Sigmoid colon (tissue), 7 donors: ENCODE data around the gene CHPF. TPM values are rescaled to one million over a fixed set of nuclear protein-coding genes. Genes with fewer than 3 reads are reported as not detected.

Experiments used
- DNase-seq: peaks from one replicate; pipeline ENCODE4 v3.0.0-alpha.2; 2019
- H3K27ac ChIP-seq, 4 donors: fragments of 200-600 bp; sonication (generic); one replicate each; pipeline ENCODE4 v1.5.1; 2016 to 2019; ENCODE audit warnings: mild to moderate bottlenecking in 1 of 4
- H3K27me3 ChIP-seq, 3 donors: fragments of 200-600 bp; sonication (generic); one replicate each; pipeline ENCODE4 v1.5.1; 2019; ENCODE audit warnings: mild to moderate bottlenecking in 1 of 3
- H3K36me3 ChIP-seq, 4 donors: fragments of 200-600 bp; sonication (generic); one replicate each; pipeline ENCODE4 v1.5.1; 2016 to 2019
- H3K4me1 ChIP-seq, 4 donors: fragments of 200-600 bp; sonication (generic); one replicate each; pipeline ENCODE4 v1.5.1; 2017 to 2019
- H3K4me3 ChIP-seq, 4 donors: fragments of 200-600 bp; sonication (generic); one replicate each; pipeline ENCODE4 v1.5.1; 2017 to 2019; ENCODE audit warnings: mild to moderate bottlenecking in 2 of 4, moderate library complexity in 1 of 4
- H3K9me3 ChIP-seq, 4 donors: fragments of 200-600 bp in 3 of 4; sonication (generic) in 3 of 4; one replicate each; pipeline versions ENCODE4 v1.5.1 to v1.6.1; 2013 to 2019
- EP300 ChIP-seq, 4 donors: sonication (generic); formaldehyde crosslinking; IDR thresholded peaks; one replicate each; pipeline ENCODE4 v1.6.1; 2017; ENCODE audit warnings: antibody characterized with exemption in 4 of 4
- POLR2A ChIP-seq, 2 donors: fragments of 450-650 bp; IDR thresholded peaks; one replicate each; pipeline ENCODE4 v1.6.1; 2016; ENCODE audit warnings: antibody characterized with exemption in 2 of 2, mild to moderate bottlenecking in 2 of 2, moderate library complexity in 2 of 2
- POLR2AphosphoS5 ChIP-seq, 4 donors: sonication (generic); formaldehyde crosslinking; IDR thresholded peaks; one replicate each; pipeline ENCODE4 v1.6.1; 2017; ENCODE audit warnings: antibody characterized with exemption in 4 of 4
- WGBS, 2 donors: extraction: QIAGEN DNeasy Blood & Tissue Kit; methylation state at CpG; one replicate each; pipeline ENCODE4 v1.1.7; 2013; 5-methylcytosine and 5-hydroxymethylcytosine counted together
- intact Hi-C: fragments of 100-400 bp; cut with DNase I; formaldehyde crosslinking; loops from one replicate; pipeline ENCODE4 v1.15.1; 2023
- polyA plus RNA-seq, 3 donors: library from polyadenylated mRNA; stranded (reverse); fragments of 200-250 nt; gene quantifications; one replicate each; pipeline ENCODE4 v1.2.3, GENCODE V29; 2013
- total RNA-seq, 4 donors: library from RNA; depleted of rRNA; stranded (reverse); fragments of >200 nt; gene quantifications; one replicate each; pipeline ENCODE4 v1.1.0, GENCODE V29; 2016
- TF ChIP-seq, protein P1 (sequence below), 4 experiments: fragments of 450-650 bp in 3 of 4; fragments of 200-600 bp in 1 of 4; IDR thresholded peaks; one replicate each; pipeline ENCODE4 v1.5.1; 2016 to 2019; ENCODE audit warnings: antibody characterized with exemption in 4 of 4, mild to moderate bottlenecking in 3 of 4, moderate library complexity in 2 of 4
- donor health status: healthy with polysubstance abuse.
- donor health status: Bipolar disorder and iron deficiency.
- donor health status: healthy.

The CHPF gene
- total and polyA plus RNA-seq, 7 donors, result 5.5 to 39.1 (median 21.3) TPM

- H3K9me3 ChIP-seq, result no peaks in the 10 kb centered on the region
- WGBS, 2 donors, result 93 to 94% methylated on average over 20 of the region's 20 CpGs
- no peak for TF ChIP-seq POLR2AphosphoS5 (IDR thresholded peaks at IDR 0.05)
- TF ChIP-seq, protein P1, sequence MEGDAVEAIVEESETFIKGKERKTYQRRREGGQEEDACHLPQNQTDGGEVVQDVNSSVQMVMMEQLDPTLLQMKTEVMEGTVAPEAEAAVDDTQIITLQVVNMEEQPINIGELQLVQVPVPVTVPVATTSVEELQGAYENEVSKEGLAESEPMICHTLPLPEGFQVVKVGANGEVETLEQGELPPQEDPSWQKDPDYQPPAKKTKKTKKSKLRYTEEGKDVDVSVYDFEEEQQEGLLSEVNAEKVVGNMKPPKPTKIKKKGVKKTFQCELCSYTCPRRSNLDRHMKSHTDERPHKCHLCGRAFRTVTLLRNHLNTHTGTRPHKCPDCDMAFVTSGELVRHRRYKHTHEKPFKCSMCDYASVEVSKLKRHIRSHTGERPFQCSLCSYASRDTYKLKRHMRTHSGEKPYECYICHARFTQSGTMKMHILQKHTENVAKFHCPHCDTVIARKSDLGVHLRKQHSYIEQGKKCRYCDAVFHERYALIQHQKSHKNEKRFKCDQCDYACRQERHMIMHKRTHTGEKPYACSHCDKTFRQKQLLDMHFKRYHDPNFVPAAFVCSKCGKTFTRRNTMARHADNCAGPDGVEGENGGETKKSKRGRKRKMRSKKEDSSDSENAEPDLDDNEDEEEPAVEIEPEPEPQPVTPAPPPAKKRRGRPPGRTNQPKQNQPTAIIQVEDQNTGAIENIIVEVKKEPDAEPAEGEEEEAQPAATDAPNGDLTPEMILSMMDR (IDR thresholded peaks at IDR 0.05), result no peak
- no peak for TF ChIP-seq POLR2A (IDR thresholded peaks at IDR 0.05)
- no peak for TF ChIP-seq EP300 (IDR thresholded peaks at IDR 0.05)
- H3K27ac ChIP-seq, result no peak overlapping the region
- DNase-seq, result no peak
- peaks cover 0 to 52% (median 4%) of the 10 kb centered on the region in 4 donors for H3K36me3 ChIP-seq
- peaks cover 0 to 5% (median 0%) of the 10 kb centered on the region in 4 donors for H3K4me1 ChIP-seq
- intact Hi-C loops, result no loop called here
- H3K27me3 ChIP-seq, result no peaks in the 10 kb centered on the region
- no peak overlapping the region for H3K4me3 ChIP-seq
Measured at GRCh38 chr2:219559156-219559915, 15.7 kb upstream of the CHPF start.

- TF ChIP-seq POLR2A (IDR thresholded peaks at IDR 0.05), result no peak
- TF ChIP-seq EP300 (IDR thresholded peaks at IDR 0.05), result no peak
- no peak for TF ChIP-seq POLR2AphosphoS5 (IDR thresholded peaks at IDR 0.05)
- TF ChIP-seq, protein P1 (IDR thresholded peaks at IDR 0.05), result no peak
- Histone ChIP-seq H3K27ac (no peak overlapping the region), H3K9me3 (no peaks in the 10 kb centered on the region), H3K4me1 (peaks cover 0 to 7% (median 5%) of the 10 kb centered on the region in 4 donors), H3K36me3 (peaks cover 0 to 40% (median 2%) of the 10 kb centered on the region in 4 donors), H3K27me3 (peaks cover 0 to under 1% (median 0%) of the 10 kb centered on the region in 3 donors), H3K4me3 (no peak overlapping the region)
- intact Hi-C loops, result no loop called here
- no peak for DNase-seq
- WGBS, 2 donors, result 92 to 94% methylated on average over 25 of the region's 25 CpGs
Measured at GRCh38 chr2:219557791-219558785, 14.5 kb upstream of the CHPF start.

DNA sequence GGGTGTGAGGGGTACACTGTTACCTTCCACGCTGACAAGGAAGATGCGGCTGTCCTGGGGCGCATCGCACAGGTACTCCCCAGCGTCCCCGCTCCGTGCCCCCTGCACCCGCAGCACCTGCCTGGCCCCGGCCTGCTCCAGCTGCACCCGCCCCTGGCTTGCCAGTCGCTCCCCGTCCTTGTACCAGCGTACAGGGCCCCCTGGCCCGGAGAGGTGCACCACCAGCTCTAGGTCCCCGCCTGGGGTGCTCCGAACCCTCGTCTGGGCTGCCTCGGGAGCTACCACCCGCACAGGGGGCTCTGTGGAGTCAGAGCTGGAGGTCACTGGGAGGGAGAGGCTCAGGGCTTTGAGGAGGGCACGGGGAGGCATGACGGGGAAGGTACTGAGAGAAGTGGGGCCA lies 13.7 kb upstream of the CHPF start:
- H3K27me3 ChIP-seq, result peaks cover 0 to 4% (median 0%) of the 10 kb centered on the region in 3 donors
- DNase-seq, result no peak
- H3K4me1 ChIP-seq, result peaks cover 0 to 15% (median 11%) of the 10 kb centered on the region in 4 donors
- no peak overlapping the region for H3K4me3 ChIP-seq
- H3K36me3 ChIP-seq, result peaks cover 0 to 32% (median 2%) of the 10 kb centered on the region in 4 donors
- WGBS, 2 donors, result 91 to 92% methylated on average over 21 of the region's 21 CpGs
- intact Hi-C loops, result no loop called here
- H3K27ac ChIP-seq, result no peak overlapping the region
- H3K9me3 ChIP-seq, result no peaks in the 10 kb centered on the region
- TF ChIP-seq, protein P1 (IDR thresholded peaks at IDR 0.05), result no peak
- TF ChIP-seq POLR2A (IDR thresholded peaks at IDR 0.05) (no peak), EP300 (IDR thresholded peaks at IDR 0.05) (no peak), POLR2AphosphoS5 (IDR thresholded peaks at IDR 0.05) (no peak)

DNA sequence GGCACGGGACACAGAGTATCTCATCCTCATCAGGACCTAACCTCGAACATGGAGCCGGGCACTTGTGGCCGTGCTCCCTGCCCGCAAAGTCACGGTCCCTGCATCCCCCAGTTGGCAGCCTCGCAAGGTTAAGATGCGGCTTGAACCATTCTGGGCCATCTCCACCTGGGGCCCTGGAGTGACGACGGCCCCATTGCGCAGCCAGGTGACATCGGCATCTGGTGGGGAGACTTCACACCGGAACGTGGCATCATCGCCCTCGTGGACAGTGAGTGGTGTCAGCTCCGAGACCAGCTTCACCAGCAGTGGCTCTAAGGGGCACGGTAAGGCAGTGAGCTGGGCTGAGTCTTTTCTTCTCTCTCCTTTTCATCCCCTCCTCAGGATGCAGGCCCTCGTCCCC lies 12.8 kb upstream of the CHPF start:
- WGBS, 2 donors, result 92 to 93% methylated on average over 19 of the region's 19 CpGs
- DNase-seq, result no peak
- intact Hi-C loops, result no loop called here
- H3K4me3 ChIP-seq, result no peak overlapping the region
- peaks cover 0 to 13% (median 0%) of the 10 kb centered on the region in 3 donors for H3K27me3 ChIP-seq
- H3K36me3 ChIP-seq, result peaks cover 0 to 24% (median 0%) of the 10 kb centered on the region in 4 donors
- H3K4me1 ChIP-seq, result peaks cover 0 to 24% (median 20%) of the 10 kb centered on the region in 4 donors
- TF ChIP-seq POLR2A (IDR thresholded peaks at IDR 0.05) (no peak), POLR2AphosphoS5 (IDR thresholded peaks at IDR 0.05) (no peak), EP300 (IDR thresholded peaks at IDR 0.05) (no peak)
- TF ChIP-seq, protein P1 (IDR thresholded peaks at IDR 0.05), result no peak
- no peaks in the 10 kb centered on the region for H3K9me3 ChIP-seq
- no peak overlapping the region for H3K27ac ChIP-seq
